Astrocyte (in vitro differentiated cells and primary cell): ENCODE results near the gene PADI3. TPM values are rescaled to one million over a fixed set of nuclear protein-coding genes. Genes with fewer than 3 reads are reported as not detected.

ENCODE experiments used
- DNase-seq: peaks from one replicate; pipeline ENCODE4 v3.0.0-alpha.2; 2010; ENCODE audit warnings: low read depth
- FAIRE-seq: peaks from 2 replicates; lab custom pipeline; 2011; peaks lifted over from hg19 to GRCh38; lab: Jason Lieb, UNC
- H2AFZ ChIP-seq: 2 replicates; pipeline ENCODE4 v1.6.0; 2012; ENCODE audit warnings: low read depth, low read length, inconsistent platforms
- H3K27ac ChIP-seq: 2 replicates; pipeline ENCODE4 v1.5.1; 2011; ENCODE audit warnings: low read depth, low read length, inconsistent platforms
- H3K27me3 ChIP-seq: 2 replicates; pipeline ENCODE4 v1.6.0; 2011; ENCODE audit warnings: low read length, inconsistent platforms; ENCODE audit not compliant: insufficient read depth
- H3K36me3 ChIP-seq: 2 replicates; pipeline ENCODE4 v1.5.1; 2011; ENCODE audit warnings: low read length, inconsistent platforms; ENCODE audit not compliant: insufficient read depth
- H3K4me1 ChIP-seq: 2 replicates; pipeline ENCODE4 v1.5.1; 2011; ENCODE audit warnings: low read length, inconsistent platforms; ENCODE audit not compliant: insufficient read depth
- H3K4me2 ChIP-seq: 2 replicates; pipeline ENCODE4 v1.6.0; 2012; ENCODE audit warnings: low read length, inconsistent platforms
- H3K4me3 ChIP-seq: 2 replicates; pipeline ENCODE4 v1.5.1; 2011; ENCODE audit warnings: low read depth, mild to moderate bottlenecking, low read length, inconsistent platforms; ENCODE audit not compliant: insufficient read depth
- H3K79me2 ChIP-seq: 2 replicates; pipeline ENCODE4 v1.6.0; 2012; ENCODE audit warnings: mild to moderate bottlenecking, low read length, inconsistent platforms; ENCODE audit not compliant: insufficient read depth
- H3K9ac ChIP-seq: 2 replicates; pipeline ENCODE4 v1.6.0; 2012; ENCODE audit warnings: mild to moderate bottlenecking, low read length, inconsistent platforms
- H3K9me3 ChIP-seq: 2 replicates; pipeline ENCODE4 v1.5.1; 2012; ENCODE audit warnings: low read depth, mild to moderate bottlenecking, low read length, inconsistent platforms; ENCODE audit not compliant: insufficient read depth
- H4K20me1 ChIP-seq: 2 replicates; pipeline ENCODE4 v1.6.0; 2012; ENCODE audit warnings: low read length, inconsistent platforms; ENCODE audit not compliant: insufficient read depth
- H3K27ac Mint-ChIP-seq: one replicate; pipeline ENCODE4 v1.8.0; 2021; ENCODE audit warnings: mild to moderate bottlenecking, mixed read lengths; ENCODE audit not compliant: unreplicated experiment
- H3K27me3 Mint-ChIP-seq: one replicate; pipeline ENCODE4 v1.8.0; 2021; ENCODE audit warnings: low read depth, mixed read lengths; ENCODE audit not compliant: unreplicated experiment
- H3K36me3 Mint-ChIP-seq: one replicate; pipeline ENCODE4 v1.8.0; 2021; ENCODE audit warnings: low read depth, mixed read lengths; ENCODE audit not compliant: unreplicated experiment
- H3K4me1 Mint-ChIP-seq: one replicate; pipeline ENCODE4 v1.8.0; 2021; ENCODE audit warnings: low read depth, mixed read lengths; ENCODE audit not compliant: unreplicated experiment
- H3K4me3 Mint-ChIP-seq: one replicate; pipeline ENCODE4 v1.8.0; 2021; ENCODE audit warnings: mild to moderate bottlenecking, moderate library complexity, mixed read lengths; ENCODE audit not compliant: unreplicated experiment
- H3K9me3 Mint-ChIP-seq: one replicate; pipeline ENCODE4 v1.8.0; 2021; ENCODE audit warnings: mild to moderate bottlenecking, mixed read lengths; ENCODE audit not compliant: unreplicated experiment
- EZH2 ChIP-seq: IDR thresholded peaks from 2 replicates; pipeline ENCODE4 v1.6.1; 2012; ENCODE audit warnings: mild to moderate bottlenecking, low read length, inconsistent platforms; ENCODE audit not compliant: insufficient read depth
- total RNA-seq: library from RNA; stranded (reverse); gene quantifications from 2 replicates; pipeline ENCODE4 v1.2.1, GENCODE V29; 2021
- TF ChIP-seq, protein P1 (sequence below): IDR thresholded peaks from 2 replicates; pipeline ENCODE4 v1.5.1; 2011; ENCODE audit warnings: low read depth, mild to moderate bottlenecking, inconsistent platforms, low read length, moderate library complexity; ENCODE audit not compliant: insufficient read depth

PADI3 gene
- total RNA-seq, 1 donor from 2014 or later: 0.09 TPM

- Histone ChIP-seq H3K4me2 (no peak overlapping the region), H4K20me1 (no peaks in the 10 kb centered on the region), H2AFZ (no peak overlapping the region), H3K27ac (no peak overlapping the region), H3K9ac (no peak overlapping the region), H3K27me3 (peaks cover 7% of the 10 kb centered on the region), H3K9me3 (no peaks in the 10 kb centered on the region), H3K36me3 (no peaks in the 10 kb centered on the region), H3K79me2 (no peaks in the 10 kb centered on the region), H3K4me1 (peaks cover 4% of the 10 kb centered on the region), H3K4me3 (no peak overlapping the region)
- no peaks in the 10 kb centered on the region for H3K4me1 Mint-ChIP-seq
- H3K27me3 Mint-ChIP-seq: peaks cover 51% of the 10 kb centered on the region
- TF ChIP-seq, protein P1, sequence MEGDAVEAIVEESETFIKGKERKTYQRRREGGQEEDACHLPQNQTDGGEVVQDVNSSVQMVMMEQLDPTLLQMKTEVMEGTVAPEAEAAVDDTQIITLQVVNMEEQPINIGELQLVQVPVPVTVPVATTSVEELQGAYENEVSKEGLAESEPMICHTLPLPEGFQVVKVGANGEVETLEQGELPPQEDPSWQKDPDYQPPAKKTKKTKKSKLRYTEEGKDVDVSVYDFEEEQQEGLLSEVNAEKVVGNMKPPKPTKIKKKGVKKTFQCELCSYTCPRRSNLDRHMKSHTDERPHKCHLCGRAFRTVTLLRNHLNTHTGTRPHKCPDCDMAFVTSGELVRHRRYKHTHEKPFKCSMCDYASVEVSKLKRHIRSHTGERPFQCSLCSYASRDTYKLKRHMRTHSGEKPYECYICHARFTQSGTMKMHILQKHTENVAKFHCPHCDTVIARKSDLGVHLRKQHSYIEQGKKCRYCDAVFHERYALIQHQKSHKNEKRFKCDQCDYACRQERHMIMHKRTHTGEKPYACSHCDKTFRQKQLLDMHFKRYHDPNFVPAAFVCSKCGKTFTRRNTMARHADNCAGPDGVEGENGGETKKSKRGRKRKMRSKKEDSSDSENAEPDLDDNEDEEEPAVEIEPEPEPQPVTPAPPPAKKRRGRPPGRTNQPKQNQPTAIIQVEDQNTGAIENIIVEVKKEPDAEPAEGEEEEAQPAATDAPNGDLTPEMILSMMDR: no peak
- no peak for TF ChIP-seq EZH2
- no peak overlapping the region for H3K4me3 Mint-ChIP-seq
- DNase-seq (no peak), FAIRE-seq (no peak)
- H3K27ac Mint-ChIP-seq: no peak overlapping the region
- peaks cover 2% of the 10 kb centered on the region for H3K36me3 Mint-ChIP-seq
- H3K9me3 Mint-ChIP-seq: no peaks in the 10 kb centered on the region
Observed at GRCh38 chr1:17280436-17280835, 31.5 kb downstream of the PADI3 start.

DNA sequence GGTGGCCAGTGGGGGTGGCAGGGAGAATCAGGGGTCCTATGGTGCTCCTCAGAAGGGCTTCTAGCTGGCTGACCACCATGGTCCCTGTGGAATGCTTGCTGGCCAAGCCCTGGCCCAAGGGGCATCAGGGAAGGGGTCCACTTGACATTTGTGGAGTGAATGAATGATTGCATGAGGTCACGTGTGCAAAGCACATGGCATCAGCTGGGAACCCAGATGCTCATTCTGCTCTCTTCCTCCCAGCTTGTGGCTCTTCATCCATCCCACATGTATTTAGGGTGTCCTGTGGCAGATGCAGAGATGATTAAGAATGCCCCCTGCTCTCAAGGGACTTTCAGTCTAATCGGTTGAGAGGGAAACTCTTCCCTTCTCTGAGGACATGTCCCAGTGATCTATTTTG lies 32.0 kb downstream of the PADI3 start:
- TF ChIP-seq, protein P1: no peak
- no peak for TF ChIP-seq EZH2
- H3K4me1 ChIP-seq: peaks cover 4% of the 10 kb centered on the region
- no peaks in the 10 kb centered on the region for H3K9me3 Mint-ChIP-seq
- H3K27ac Mint-ChIP-seq: no peak overlapping the region
- no peak for DNase-seq
- peaks cover 2% of the 10 kb centered on the region for H3K36me3 Mint-ChIP-seq
- H3K27me3 Mint-ChIP-seq: peaks cover 52% of the 10 kb centered on the region
- H3K36me3 ChIP-seq: no peaks in the 10 kb centered on the region
- H3K4me2 ChIP-seq: no peak overlapping the region
- H2AFZ ChIP-seq: no peak overlapping the region
- H3K9ac ChIP-seq: no peak overlapping the region
- FAIRE-seq: no peak
- peaks cover 7% of the 10 kb centered on the region for H3K27me3 ChIP-seq
- H3K9me3 ChIP-seq: no peaks in the 10 kb centered on the region
- no peak overlapping the region for H3K4me3 Mint-ChIP-seq
- no peaks in the 10 kb centered on the region for H4K20me1 ChIP-seq
- H3K27ac ChIP-seq: no peak overlapping the region
- H3K4me3 ChIP-seq: no peak overlapping the region
- H3K4me1 Mint-ChIP-seq: no peaks in the 10 kb centered on the region
- H3K79me2 ChIP-seq: no peaks in the 10 kb centered on the region

- no peak overlapping the region for H3K4me3 ChIP-seq
- Mint-ChIP-seq H3K4me1 (no peaks in the 10 kb centered on the region), H3K36me3 (peaks cover 2% of the 10 kb centered on the region), H3K9me3 (no peaks in the 10 kb centered on the region), H3K27ac (no peak overlapping the region), H3K27me3 (peaks cover 57% of the 10 kb centered on the region), H3K4me3 (no peak overlapping the region)
- H2AFZ ChIP-seq: no peak overlapping the region
- H4K20me1 ChIP-seq: no peaks in the 10 kb centered on the region
- H3K9me3 ChIP-seq: no peaks in the 10 kb centered on the region
- no peak for TF ChIP-seq EZH2
- TF ChIP-seq, protein P1: no peak
- no peak overlapping the region for H3K4me2 ChIP-seq
- no peak for DNase-seq
- no peak overlapping the region for H3K27ac ChIP-seq
- H3K27me3 ChIP-seq: peaks cover 7% of the 10 kb centered on the region
- no peak overlapping the region for H3K9ac ChIP-seq
- FAIRE-seq: no peak
- H3K36me3 ChIP-seq: no peaks in the 10 kb centered on the region
- H3K4me1 ChIP-seq: no peaks in the 10 kb centered on the region
- no peaks in the 10 kb centered on the region for H3K79me2 ChIP-seq
Observed at GRCh38 chr1:17281775-17282181, 32.9 kb downstream of the PADI3 start.
